Activated T-helper 1 cell treated with anti-CD3 and anti-CD28 coated beads, Interleukin-12 subunit alpha, Interleukin-12 subunit beta, Interleukin-2, Interleukin-4 antibody, amounts not matched to agents 30 ng/mL and 10 ng/mL and 1 ng/mL, durations not matched to agents 14 hours and 24 hours and 36 hours (primary cell): ENCODE measurements around the gene SBSN. TPM values are rescaled to one million over a fixed set of nuclear protein-coding genes. Genes with fewer than 3 reads are reported as not detected.

ENCODE experiments used
- DNase-seq: peaks from one replicate; pipeline ENCODE4 v3.0.0; 2021; ENCODE audit warnings: low spot score
- H3K27ac Mint-ChIP-seq: one replicate; pipeline ENCODE4 v1.8.0; 2021; ENCODE audit warnings: mild to moderate bottlenecking, mixed read lengths
- H3K27me3 Mint-ChIP-seq: one replicate; pipeline ENCODE4 v1.8.0; 2022; ENCODE audit warnings: mild to moderate bottlenecking, moderate library complexity, mixed read lengths; ENCODE audit not compliant: insufficient read depth
- H3K36me3 Mint-ChIP-seq: one replicate; pipeline ENCODE4 v1.8.0; 2021; ENCODE audit warnings: low read depth, mixed read lengths
- H3K4me1 Mint-ChIP-seq: one replicate; pipeline ENCODE4 v1.8.0; 2021; ENCODE audit warnings: low read depth, mixed read lengths
- H3K4me3 Mint-ChIP-seq: one replicate; pipeline ENCODE4 v1.8.0; 2021; ENCODE audit warnings: mild to moderate bottlenecking, moderate library complexity, mixed read lengths
- H3K9me3 Mint-ChIP-seq: one replicate; pipeline ENCODE4 v1.8.0; 2021; ENCODE audit warnings: mixed read lengths
- intact Hi-C: fragments of 100-400 bp; cut with micrococcal nuclease; formaldehyde crosslinking; loops from one replicate; pipeline ENCODE4 v1.15.1; 2024
- total RNA-seq: library from RNA; stranded (reverse); gene quantifications from 2 replicates; pipeline ENCODE4 v1.2.3, GENCODE V29; 2022

Gene SBSN
- total RNA-seq, 1 donor from 2014 or later = not detected

- Mint-ChIP-seq H3K4me1 (peaks cover 7% of the 10 kb centered on the region), H3K4me3 (no peak overlapping the region), H3K9me3 (no peaks in the 10 kb centered on the region), H3K27ac (no peak overlapping the region), H3K36me3 (no peaks in the 10 kb centered on the region), H3K27me3 (peaks cover 24% of the 10 kb centered on the region)
- no peak for DNase-seq
- intact Hi-C loops = loop anchor here (2.0 kb wide), 1 partner anchor 24 kb away; no protein-coding TSS in a partner anchor
These were observed 6.8 kb upstream of the SBSN start for GRCh38 chr19:35534803-35535480.

GRCh38 chr19:35533822-35534392 lies 5.8 kb upstream of the SBSN start:
- H3K27ac Mint-ChIP-seq = peak overlapping the region; percentile 26

GRCh38 chr19:35533201-35533821 lies 5.2 kb upstream of the SBSN start, which contains the start of gene GAPDHS:
Gene GAPDHS, plus strand, starts transcription at chr19:35533456. Its CDS starts 72 bp downstream, at chr19:35533528.
- Mint-ChIP-seq H3K27ac (peak within 1 kb of the TSS; percentile 26), H3K4me1 (peaks cover 7% of the 10 kb centered on the region), H3K36me3 (no peaks in the 10 kb centered on the region), H3K9me3 (no peaks in the 10 kb centered on the region), H3K27me3 (peaks cover 28% of the 10 kb centered on the region), H3K4me3 (peak within 1 kb of the TSS; percentile 56)
- DNase-seq = no peak
- intact Hi-C loops = no loop called here

More at GRCh38 chr19:35533822-35534392, 5.8 kb upstream of the SBSN start:
- peak; percentile 21 for DNase-seq
- H3K4me1 Mint-ChIP-seq = peaks cover 7% of the 10 kb centered on the region
- H3K9me3 Mint-ChIP-seq = no peaks in the 10 kb centered on the region
- H3K36me3 Mint-ChIP-seq = no peaks in the 10 kb centered on the region
- peaks cover 26% of the 10 kb centered on the region for H3K27me3 Mint-ChIP-seq
- intact Hi-C loops = loop anchor here (2.0 kb wide), 1 partner anchor 23 kb away; no protein-coding TSS in a partner anchor
- H3K4me3 Mint-ChIP-seq = peak overlapping the region; percentile 56

GRCh38 chr19:35531291-35531690 lies 3.2 kb upstream of the SBSN start:
- H3K4me3 Mint-ChIP-seq = no peak overlapping the region
- no peaks in the 10 kb centered on the region for H3K9me3 Mint-ChIP-seq
- peaks cover 7% of the 10 kb centered on the region for H3K4me1 Mint-ChIP-seq
- peak overlapping the region; percentile 18 for H3K27ac Mint-ChIP-seq
- DNase-seq = no peak
- no peaks in the 10 kb centered on the region for H3K36me3 Mint-ChIP-seq
- H3K27me3 Mint-ChIP-seq = peaks cover 30% of the 10 kb centered on the region
- intact Hi-C loops = no loop called here

- Mint-ChIP-seq H3K36me3 (no peaks in the 10 kb centered on the region), H3K27me3 (peaks cover 30% of the 10 kb centered on the region), H3K4me3 (no peak overlapping the region), H3K27ac (no peak overlapping the region), H3K4me1 (peaks cover 7% of the 10 kb centered on the region), H3K9me3 (no peaks in the 10 kb centered on the region)
- intact Hi-C loops = no loop called here
- no peak for DNase-seq
These were observed 1.4 kb upstream of the SBSN start for GRCh38 chr19:35529241-35530218.

GRCh38 chr19:35525873-35526272 lies 2.2 kb downstream of the SBSN start:
- Mint-ChIP-seq H3K36me3 (no peaks in the 10 kb centered on the region), H3K9me3 (no peaks in the 10 kb centered on the region), H3K27me3 (peaks cover 18% of the 10 kb centered on the region), H3K4me1 (no peaks in the 10 kb centered on the region), H3K27ac (no peak overlapping the region), H3K4me3 (no peak overlapping the region)
- no peak for DNase-seq
- intact Hi-C loops = no loop called here

- intact Hi-C loops = no loop called here
These were observed 3.8 kb downstream of the SBSN start for GRCh38 chr19:35524181-35524837.

GRCh38 chr19:35522745-35523327 lies 5.3 kb downstream of the SBSN start:
- intact Hi-C loops = no loop called here
- Mint-ChIP-seq H3K36me3 (no peaks in the 10 kb centered on the region), H3K9me3 (no peaks in the 10 kb centered on the region), H3K27ac (no peak overlapping the region), H3K4me3 (no peak overlapping the region), H3K27me3 (peaks cover 9% of the 10 kb centered on the region), H3K4me1 (no peaks in the 10 kb centered on the region)
- DNase-seq = no peak

More at GRCh38 chr19:35524181-35524837, 3.8 kb downstream of the SBSN start:
- H3K4me1 Mint-ChIP-seq = no peaks in the 10 kb centered on the region
- H3K36me3 Mint-ChIP-seq = no peaks in the 10 kb centered on the region
- H3K27ac Mint-ChIP-seq = no peak overlapping the region
- H3K9me3 Mint-ChIP-seq = no peaks in the 10 kb centered on the region
- H3K4me3 Mint-ChIP-seq = no peak overlapping the region
- H3K27me3 Mint-ChIP-seq = peaks cover 11% of the 10 kb centered on the region
- DNase-seq = no peak

- Mint-ChIP-seq H3K4me1 (no peaks in the 10 kb centered on the region), H3K27ac (no peak overlapping the region), H3K36me3 (no peaks in the 10 kb centered on the region), H3K9me3 (no peaks in the 10 kb centered on the region), H3K27me3 (peaks cover 8% of the 10 kb centered on the region), H3K4me3 (no peak overlapping the region)
- intact Hi-C loops = no loop called here
- DNase-seq = no peak
These were observed 6.9 kb downstream of the SBSN start for GRCh38 chr19:35521124-35521743.

- Mint-ChIP-seq H3K27ac (no peak overlapping the region), H3K27me3 (peaks cover 6% of the 10 kb centered on the region), H3K4me1 (no peaks in the 10 kb centered on the region), H3K9me3 (no peaks in the 10 kb centered on the region), H3K36me3 (no peaks in the 10 kb centered on the region), H3K4me3 (no peak overlapping the region)
- no peak for DNase-seq
- intact Hi-C loops = no loop called here
These were observed 8.8 kb downstream of the SBSN start for GRCh38 chr19:35519291-35519690.

- intact Hi-C loops = no loop called here
- peaks cover 8% of the 10 kb centered on the region for H3K27me3 Mint-ChIP-seq
- H3K36me3 Mint-ChIP-seq = no peaks in the 10 kb centered on the region
- H3K4me1 Mint-ChIP-seq = no peaks in the 10 kb centered on the region
- H3K27ac Mint-ChIP-seq = no peak overlapping the region
- DNase-seq = no peak
- H3K4me3 Mint-ChIP-seq = no peak overlapping the region
- no peaks in the 10 kb centered on the region for H3K9me3 Mint-ChIP-seq
These were observed 9.8 kb downstream of the SBSN start for GRCh38 chr19:35518313-35518712.
